Keratinocyte (primary cell): ENCODE measurements around the gene CDA.

Experiments used
- EZH2 ChIP-seq: IDR thresholded peaks from one replicate; pipeline ENCODE4 v1.6.1; 2012; ENCODE audit warnings: inconsistent platforms, mild to moderate bottlenecking, low read length, moderate library complexity
- TF ChIP-seq, protein P1 (sequence below), 3 experiments: IDR thresholded peaks in 1 of 3; conservative IDR thresholded peaks in 1 of 3; optimal IDR thresholded peaks in 1 of 3; 2 replicates in 2 of 3; 3 replicates in 1 of 3; pipeline versions ENCODE3 to v1.5.1; 2011; ENCODE audit warnings: low read length in 3 of 3, mild to moderate bottlenecking in 3 of 3, moderate library complexity in 2 of 3, control low read depth in 1 of 3, inconsistent platforms in 1 of 3; ENCODE audit not compliant: insufficient read depth in 2 of 3; ENCODE audit errors: extremely low read depth in 1 of 3

DNA sequence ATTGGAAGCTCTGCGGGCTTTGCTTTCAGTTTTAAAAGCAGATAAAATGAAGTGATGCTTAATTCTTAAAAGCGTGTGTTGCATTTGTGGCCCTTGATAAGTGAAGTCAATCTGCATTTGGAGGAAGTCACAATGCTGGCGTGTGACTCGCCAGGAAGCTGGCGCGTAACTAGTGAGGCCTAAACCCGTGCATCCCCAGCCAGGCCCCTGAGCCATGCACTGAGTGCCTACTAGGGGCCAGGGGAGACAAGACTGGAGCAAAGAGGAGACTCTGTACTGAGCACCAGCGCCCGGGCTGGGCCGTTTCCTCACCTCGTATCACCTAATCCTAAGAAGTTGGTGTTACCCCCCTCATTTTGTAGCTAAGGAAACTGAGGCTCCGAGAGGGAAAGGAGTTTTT is 76.8 kb downstream of the CDA start:
- TF ChIP-seq, protein P1, sequence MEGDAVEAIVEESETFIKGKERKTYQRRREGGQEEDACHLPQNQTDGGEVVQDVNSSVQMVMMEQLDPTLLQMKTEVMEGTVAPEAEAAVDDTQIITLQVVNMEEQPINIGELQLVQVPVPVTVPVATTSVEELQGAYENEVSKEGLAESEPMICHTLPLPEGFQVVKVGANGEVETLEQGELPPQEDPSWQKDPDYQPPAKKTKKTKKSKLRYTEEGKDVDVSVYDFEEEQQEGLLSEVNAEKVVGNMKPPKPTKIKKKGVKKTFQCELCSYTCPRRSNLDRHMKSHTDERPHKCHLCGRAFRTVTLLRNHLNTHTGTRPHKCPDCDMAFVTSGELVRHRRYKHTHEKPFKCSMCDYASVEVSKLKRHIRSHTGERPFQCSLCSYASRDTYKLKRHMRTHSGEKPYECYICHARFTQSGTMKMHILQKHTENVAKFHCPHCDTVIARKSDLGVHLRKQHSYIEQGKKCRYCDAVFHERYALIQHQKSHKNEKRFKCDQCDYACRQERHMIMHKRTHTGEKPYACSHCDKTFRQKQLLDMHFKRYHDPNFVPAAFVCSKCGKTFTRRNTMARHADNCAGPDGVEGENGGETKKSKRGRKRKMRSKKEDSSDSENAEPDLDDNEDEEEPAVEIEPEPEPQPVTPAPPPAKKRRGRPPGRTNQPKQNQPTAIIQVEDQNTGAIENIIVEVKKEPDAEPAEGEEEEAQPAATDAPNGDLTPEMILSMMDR (optimal IDR thresholded peaks at IDR 0.05 in 1 of 3, IDR thresholded peaks at IDR 0.05 in 1 of 3, conservative IDR thresholded peaks at IDR 0.05 in 1 of 3; ENCODE audit: extremely low read depth in 1 of 3, insufficient read depth in 2 of 3, low read length in 3 of 3): no peak
- no peak for TF ChIP-seq EZH2
